Uterus (tissue), 2 donors: ENCODE measurements around the gene HNRNPC.
"Not testable (repeated sequence)": the region's sequence is repeated elsewhere in the genome, so short reads cannot be mapped to it uniquely, and the experiment has no call there.

Source experiments
- POLR2A ChIP-seq, 2 donors: fragments of 450-650 bp; IDR thresholded peaks; one replicate each; pipeline ENCODE4 v1.6.1; 2016; ENCODE audit warnings: antibody characterized with exemption in 2 of 2, mild to moderate bottlenecking in 1 of 2, moderate library complexity in 1 of 2
- TF ChIP-seq, protein P1 (sequence below), 4 experiments: fragments of 200-600 bp in 2 of 4; fragments of 450-650 bp in 2 of 4; sonication (generic) in 2 of 4; IDR thresholded peaks; one replicate each; pipeline ENCODE4 v1.5.1; 2016 to 2019; ENCODE audit warnings: antibody characterized with exemption in 4 of 4, mild to moderate bottlenecking in 2 of 4, moderate library complexity in 1 of 4

DNA sequence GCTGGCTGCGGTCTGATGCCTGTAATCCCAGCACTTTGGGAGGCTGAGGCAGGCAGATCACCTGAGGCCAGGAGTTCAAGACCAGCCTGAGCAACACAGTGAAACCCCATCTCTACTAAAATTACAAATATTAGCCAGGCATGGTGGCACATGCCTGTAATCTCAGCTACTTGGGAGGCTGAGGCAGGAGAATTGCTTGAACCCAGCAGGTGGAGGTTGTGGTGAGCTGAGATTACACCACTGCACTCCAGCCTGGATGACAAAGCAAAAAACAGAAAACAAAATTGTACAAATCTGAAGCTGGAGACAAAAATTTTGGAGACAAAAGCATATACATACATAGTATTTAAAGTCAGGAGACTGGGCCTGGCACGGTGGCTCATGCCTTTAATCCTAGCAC lies 17.3 kb upstream of the HNRNPC start:
- TF ChIP-seq, protein P1, sequence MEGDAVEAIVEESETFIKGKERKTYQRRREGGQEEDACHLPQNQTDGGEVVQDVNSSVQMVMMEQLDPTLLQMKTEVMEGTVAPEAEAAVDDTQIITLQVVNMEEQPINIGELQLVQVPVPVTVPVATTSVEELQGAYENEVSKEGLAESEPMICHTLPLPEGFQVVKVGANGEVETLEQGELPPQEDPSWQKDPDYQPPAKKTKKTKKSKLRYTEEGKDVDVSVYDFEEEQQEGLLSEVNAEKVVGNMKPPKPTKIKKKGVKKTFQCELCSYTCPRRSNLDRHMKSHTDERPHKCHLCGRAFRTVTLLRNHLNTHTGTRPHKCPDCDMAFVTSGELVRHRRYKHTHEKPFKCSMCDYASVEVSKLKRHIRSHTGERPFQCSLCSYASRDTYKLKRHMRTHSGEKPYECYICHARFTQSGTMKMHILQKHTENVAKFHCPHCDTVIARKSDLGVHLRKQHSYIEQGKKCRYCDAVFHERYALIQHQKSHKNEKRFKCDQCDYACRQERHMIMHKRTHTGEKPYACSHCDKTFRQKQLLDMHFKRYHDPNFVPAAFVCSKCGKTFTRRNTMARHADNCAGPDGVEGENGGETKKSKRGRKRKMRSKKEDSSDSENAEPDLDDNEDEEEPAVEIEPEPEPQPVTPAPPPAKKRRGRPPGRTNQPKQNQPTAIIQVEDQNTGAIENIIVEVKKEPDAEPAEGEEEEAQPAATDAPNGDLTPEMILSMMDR (IDR thresholded peaks at IDR 0.05) = not testable (repeated sequence)
- not testable (repeated sequence) for TF ChIP-seq POLR2A (IDR thresholded peaks at IDR 0.05)
